Testis (tissue), 2 donors: ENCODE data around the gene FAIM.

Experiments used
- POLR2A ChIP-seq: fragments of 450-650 bp; IDR thresholded peaks from one replicate; pipeline ENCODE4 v1.6.1; 2017; ENCODE audit warnings: antibody characterized with exemption, mild to moderate bottlenecking, moderate library complexity
- TF ChIP-seq, protein P1 (sequence below), 3 experiments: fragments of 450-650 bp in 2 of 3; fragments of 200-600 bp in 1 of 3; sonication (generic) in 1 of 3; IDR thresholded peaks; one replicate each; pipeline ENCODE4 v1.5.1; 2016 to 2019; ENCODE audit warnings: antibody characterized with exemption in 3 of 3, mild to moderate bottlenecking in 2 of 3, moderate library complexity in 1 of 3

DNA sequence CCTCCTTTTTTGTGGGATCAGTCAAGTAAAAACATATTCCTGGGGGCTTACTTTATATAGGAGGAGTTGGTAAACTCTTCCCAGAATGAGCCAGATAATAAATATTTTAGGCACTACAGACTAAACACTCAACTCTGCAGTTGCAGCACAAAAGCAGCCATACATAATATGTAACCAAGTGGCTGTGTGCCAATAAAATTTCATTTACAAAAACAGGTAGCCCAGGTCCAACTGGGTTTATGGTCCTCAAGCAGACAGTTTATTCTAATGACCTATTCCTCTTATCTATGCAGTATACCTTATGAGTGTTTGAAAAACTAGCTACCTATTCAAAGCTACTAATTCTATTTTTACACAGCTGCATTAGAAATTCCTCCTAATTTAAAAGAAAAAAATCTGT, 61.8 kb downstream of the FAIM start:
- TF ChIP-seq, protein P1, sequence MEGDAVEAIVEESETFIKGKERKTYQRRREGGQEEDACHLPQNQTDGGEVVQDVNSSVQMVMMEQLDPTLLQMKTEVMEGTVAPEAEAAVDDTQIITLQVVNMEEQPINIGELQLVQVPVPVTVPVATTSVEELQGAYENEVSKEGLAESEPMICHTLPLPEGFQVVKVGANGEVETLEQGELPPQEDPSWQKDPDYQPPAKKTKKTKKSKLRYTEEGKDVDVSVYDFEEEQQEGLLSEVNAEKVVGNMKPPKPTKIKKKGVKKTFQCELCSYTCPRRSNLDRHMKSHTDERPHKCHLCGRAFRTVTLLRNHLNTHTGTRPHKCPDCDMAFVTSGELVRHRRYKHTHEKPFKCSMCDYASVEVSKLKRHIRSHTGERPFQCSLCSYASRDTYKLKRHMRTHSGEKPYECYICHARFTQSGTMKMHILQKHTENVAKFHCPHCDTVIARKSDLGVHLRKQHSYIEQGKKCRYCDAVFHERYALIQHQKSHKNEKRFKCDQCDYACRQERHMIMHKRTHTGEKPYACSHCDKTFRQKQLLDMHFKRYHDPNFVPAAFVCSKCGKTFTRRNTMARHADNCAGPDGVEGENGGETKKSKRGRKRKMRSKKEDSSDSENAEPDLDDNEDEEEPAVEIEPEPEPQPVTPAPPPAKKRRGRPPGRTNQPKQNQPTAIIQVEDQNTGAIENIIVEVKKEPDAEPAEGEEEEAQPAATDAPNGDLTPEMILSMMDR (IDR thresholded peaks at IDR 0.05): no peak
- no peak for TF ChIP-seq POLR2A
